Esophagus muscularis mucosa (tissue), 3 donors: Measurements from ENCODE around the gene ST8SIA2.

Experiments
- POLR2AphosphoS5 ChIP-seq, 2 donors: sonication (generic); formaldehyde crosslinking; IDR thresholded peaks; one replicate each; pipeline ENCODE4 v1.6.1; 2017; ENCODE audit warnings: antibody characterized with exemption in 2 of 2
- TF ChIP-seq, protein P1 (sequence below), 3 experiments: fragments of 200-600 bp in 2 of 3; fragments of 450-650 bp in 1 of 3; sonication (generic) in 2 of 3; IDR thresholded peaks; one replicate each; pipeline ENCODE4 v1.5.1; 2017 to 2019; ENCODE audit warnings: antibody characterized with exemption in 3 of 3, mild to moderate bottlenecking in 2 of 3, moderate library complexity in 1 of 3

DNA sequence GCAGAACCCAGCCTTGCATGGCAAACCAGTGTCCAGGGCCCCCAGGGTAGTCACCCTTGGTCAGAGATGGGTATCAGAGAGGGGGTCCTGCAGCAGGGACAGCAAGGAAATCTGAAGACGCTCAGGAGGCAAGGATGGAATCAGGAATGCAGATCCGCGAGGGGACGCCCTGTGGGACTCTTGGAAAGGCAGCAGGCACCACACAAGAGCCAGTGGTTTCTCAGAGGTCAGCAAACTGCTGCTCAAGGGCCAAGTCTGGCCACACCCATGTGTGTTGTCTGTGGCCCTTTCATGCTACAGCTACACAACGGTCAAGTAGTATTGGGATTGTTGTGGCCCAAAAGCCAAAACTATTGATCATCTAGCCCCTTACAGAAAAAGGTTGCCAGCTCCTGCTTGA lies 69.7 kb downstream of the ST8SIA2 start:
- TF ChIP-seq, protein P1, sequence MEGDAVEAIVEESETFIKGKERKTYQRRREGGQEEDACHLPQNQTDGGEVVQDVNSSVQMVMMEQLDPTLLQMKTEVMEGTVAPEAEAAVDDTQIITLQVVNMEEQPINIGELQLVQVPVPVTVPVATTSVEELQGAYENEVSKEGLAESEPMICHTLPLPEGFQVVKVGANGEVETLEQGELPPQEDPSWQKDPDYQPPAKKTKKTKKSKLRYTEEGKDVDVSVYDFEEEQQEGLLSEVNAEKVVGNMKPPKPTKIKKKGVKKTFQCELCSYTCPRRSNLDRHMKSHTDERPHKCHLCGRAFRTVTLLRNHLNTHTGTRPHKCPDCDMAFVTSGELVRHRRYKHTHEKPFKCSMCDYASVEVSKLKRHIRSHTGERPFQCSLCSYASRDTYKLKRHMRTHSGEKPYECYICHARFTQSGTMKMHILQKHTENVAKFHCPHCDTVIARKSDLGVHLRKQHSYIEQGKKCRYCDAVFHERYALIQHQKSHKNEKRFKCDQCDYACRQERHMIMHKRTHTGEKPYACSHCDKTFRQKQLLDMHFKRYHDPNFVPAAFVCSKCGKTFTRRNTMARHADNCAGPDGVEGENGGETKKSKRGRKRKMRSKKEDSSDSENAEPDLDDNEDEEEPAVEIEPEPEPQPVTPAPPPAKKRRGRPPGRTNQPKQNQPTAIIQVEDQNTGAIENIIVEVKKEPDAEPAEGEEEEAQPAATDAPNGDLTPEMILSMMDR (IDR thresholded peaks at IDR 0.05) = no peak
- TF ChIP-seq POLR2AphosphoS5 (IDR thresholded peaks at IDR 0.05) = no peak
